ENCODE measurements around the gene GPRC5C. TPM values are rescaled to one million over a fixed set of nuclear protein-coding genes. Genes with fewer than 3 reads are reported as not detected.

GPRC5C gene
- total and polyA plus RNA-seq, 9 of the 15 experiments (the other 6 are each of a cell fraction or from before 2014, with no cell fraction given): 0.28 to 9.0 (median 4.1) TPM

- TF ChIP-seq ZNF282 (CRISPR knock-in tag; IDR thresholded peaks at IDR 0.05) (no peak), ZBTB8A (IDR thresholded peaks at IDR 0.05; ENCODE audit: partially characterized antibody) (no peak), PML (IDR thresholded peaks at IDR 0.05; ENCODE audit: low read length) (no peak), HIVEP1 (CRISPR knock-in tag; IDR thresholded peaks at IDR 0.05) (no peak), TARDBP (IDR thresholded peaks at IDR 0.05) (no peak), HLTF (IDR thresholded peaks at IDR 0.05) (no peak), ATF7 (IDR thresholded peaks at IDR 0.05) (peak; percentile 22; the same call in 1 of the 2 replicates), GTF2F1 (IDR thresholded peaks at IDR 0.05; ENCODE audit: low read depth, low read length) (no peak), BHLHE40 (IDR thresholded peaks at IDR 0.05; ENCODE audit: low read length) (no peak), ZNF699 (CRISPR knock-in tag; IDR thresholded peaks at IDR 0.05; ENCODE audit: insufficient replicate concordance) (no peak), ZBTB33 (CRISPR knock-in tag; IDR thresholded peaks at IDR 0.05) (no peak), RUNX1 (IDR thresholded peaks at IDR 0.05; ENCODE audit: low read depth) (no peak), SNAPC5 (CRISPR knock-in tag; IDR thresholded peaks at IDR 0.05) (no peak), ZHX1 (conservative IDR thresholded peaks at IDR 0.05; ENCODE audit: low read length) (no peak), TCF3 (CRISPR knock-in tag; IDR thresholded peaks at IDR 0.05) (0 out of 2 replicates have a peak, but pooled peaks have one; percentile 11), XRCC3 (IDR thresholded peaks at IDR 0.05) (no peak), TSC22D4 (tag; IDR thresholded peaks at IDR 0.05) (no peak), BCL6 (CRISPR knock-in tag; IDR thresholded peaks at IDR 0.05) (no peak), ZNF589 (CRISPR knock-in tag; IDR thresholded peaks at IDR 0.05; ENCODE audit: low read depth) (no peak), ZNF277 (CRISPR knock-in tag; IDR thresholded peaks at IDR 0.05; ENCODE audit: borderline replicate concordance) (no peak), ZNF431 (CRISPR knock-in tag; IDR thresholded peaks at IDR 0.05) (no peak), POLR2G (IDR thresholded peaks at IDR 0.05; ENCODE audit: low read depth, low read length) (peak; percentile 76), BRD4 (IDR thresholded peaks at IDR 0.05) (no peak), ZNF507 (tag; conservative IDR thresholded peaks at IDR 0.05) (no peak), CTBP1 (IDR thresholded peaks at IDR 0.05; ENCODE audit: borderline replicate concordance) (peak; percentile 37; the same call in 1 of the 2 replicates), C11orf30 (IDR thresholded peaks at IDR 0.05; ENCODE audit: low read depth) (no peak)
Observed at GRCh38 chr17:74454197-74455024, 22.5 kb downstream of the GPRC5C start (continued).
